Tibial nerve (tissue), 4 donors: ENCODE results near the gene PRAC2.

Experiments
- CTCF ChIP-seq, 5 experiments: fragments of 200-600 bp in 3 of 5; fragments of 450-650 bp in 2 of 5; sonication (generic) in 3 of 5; IDR thresholded peaks; one replicate each; pipeline ENCODE4 v1.5.1; 2016 to 2019; ENCODE audit warnings: antibody characterized with exemption in 5 of 5, mild to moderate bottlenecking in 3 of 5, moderate library complexity in 2 of 5
- EP300 ChIP-seq, 2 donors: sonication (generic); formaldehyde crosslinking; IDR thresholded peaks; one replicate each; pipeline ENCODE4 v1.6.1; 2017; ENCODE audit warnings: antibody characterized with exemption in 2 of 2, mild to moderate bottlenecking in 1 of 2
- POLR2A ChIP-seq, 2 donors: fragments of 450-650 bp; IDR thresholded peaks; one replicate each; pipeline ENCODE4 v1.6.1; 2017; ENCODE audit warnings: antibody characterized with exemption in 2 of 2, mild to moderate bottlenecking in 2 of 2, moderate library complexity in 2 of 2

GRCh38 chr17:48767263-48767774 is 44.3 kb downstream of the PRAC2 start:
- TF ChIP-seq CTCF (IDR thresholded peaks at IDR 0.05) (no peak), POLR2A (IDR thresholded peaks at IDR 0.05) (no peak), EP300 (IDR thresholded peaks at IDR 0.05) (no peak)
